Lung (tissue), 12 donors: Measurements from ENCODE around the gene WDR93. TPM values are rescaled to one million over a fixed set of nuclear protein-coding genes. Genes with fewer than 3 reads are reported as not detected.
A peak's percentile ranks its signal among the peaks of the same experiment; 100 is the strongest.

ENCODE experiments used
- ATAC-seq: fragments of 200-7000 bp; cut with Tn5 transposase; one replicate; pipeline ENCODE4 v1.9.1; 2020; ENCODE audit warnings: moderate number of reproducible peaks; ENCODE audit not compliant: insufficient read depth, low FRiP score
- DNase-seq, 3 donors: peaks; one replicate each; pipeline ENCODE4 v3.0.0-alpha.2; 2013 to 2017
- H3K27ac ChIP-seq, 2 donors: one replicate each; pipeline ENCODE4 v1.5.1; 2013; ENCODE audit warnings: mild to moderate bottlenecking in 2 of 2, moderate library complexity in 2 of 2, control low read depth in 1 of 2, inconsistent platforms in 1 of 2, low read depth in 1 of 2, low read length in 1 of 2
- H3K27me3 ChIP-seq, 3 donors: one replicate each; pipeline ENCODE4 v1.5.1; 2013; ENCODE audit warnings: low read length in 2 of 3; ENCODE audit not compliant: control insufficient read depth in 3 of 3, insufficient read depth in 3 of 3
- H3K36me3 ChIP-seq, 4 donors: one replicate each; pipeline ENCODE4 v1.5.1; 2013; ENCODE audit warnings: low read length in 4 of 4, mild to moderate bottlenecking in 1 of 4, moderate library complexity in 1 of 4; ENCODE audit not compliant: control insufficient read depth in 4 of 4, insufficient read depth in 4 of 4
- H3K4me1 ChIP-seq, 5 donors: one replicate each; pipeline ENCODE4 v1.5.1; 2013; ENCODE audit warnings: low read length in 5 of 5, mild to moderate bottlenecking in 2 of 5, moderate library complexity in 1 of 5; ENCODE audit not compliant: control insufficient read depth in 5 of 5, insufficient read depth in 5 of 5
- H3K4me3 ChIP-seq: one replicate; pipeline ENCODE4 v1.5.1; 2013; ENCODE audit warnings: mild to moderate bottlenecking, control low read depth, moderate library complexity
- H3K9ac ChIP-seq, 2 donors: one replicate each; pipeline ENCODE4 v1.5.1; 2013; ENCODE audit warnings: low read length in 2 of 2, control low read depth in 1 of 2; ENCODE audit not compliant: insufficient read depth in 1 of 2
- H3K9me3 ChIP-seq, 4 donors: one replicate each; pipeline ENCODE4 v1.5.1; 2013; ENCODE audit warnings: low read length in 3 of 4, mild to moderate bottlenecking in 1 of 4, moderate library complexity in 1 of 4; ENCODE audit not compliant: control insufficient read depth in 4 of 4, insufficient read depth in 3 of 4
- WGBS, 2 donors: extraction: QIAGEN DNeasy Blood & Tissue Kit; methylation state at CpG; one replicate each; pipeline ENCODE4 v1.1.7; 2013; 5-methylcytosine and 5-hydroxymethylcytosine counted together
- polyA plus RNA-seq, 2 donors: library from polyadenylated mRNA; stranded (reverse); fragments of 200-250 nt; gene quantifications; one replicate each; pipeline ENCODE4 v1.2.1, GENCODE V29; 2013
- total RNA-seq, 2 donors: library from RNA; depleted of rRNA in 1 of 2; stranded (reverse); fragments of >200 nt in 1 of 2; gene quantifications; one replicate each; pipeline ENCODE4 v1.2.1, GENCODE V29; 2014 to 2021
- TF ChIP-seq, protein P1 (sequence below): IDR thresholded peaks from 2 replicates; pipeline ENCODE4 v1.5.1; 2012; ENCODE audit warnings: mild to moderate bottlenecking; ENCODE audit errors: control extremely low read depth, extremely low read depth
- donor health status: control.
- donor health status: control.
- donor health status: Bipolar disorder and iron deficiency.
- donor health status: healthy.
- donor health status: DM: yes; HTN: yes; CAD: no.

WDR93 gene
- total and polyA plus RNA-seq, 4 donors = 0.95 to 3.8 (median 2.2) TPM

DNA sequence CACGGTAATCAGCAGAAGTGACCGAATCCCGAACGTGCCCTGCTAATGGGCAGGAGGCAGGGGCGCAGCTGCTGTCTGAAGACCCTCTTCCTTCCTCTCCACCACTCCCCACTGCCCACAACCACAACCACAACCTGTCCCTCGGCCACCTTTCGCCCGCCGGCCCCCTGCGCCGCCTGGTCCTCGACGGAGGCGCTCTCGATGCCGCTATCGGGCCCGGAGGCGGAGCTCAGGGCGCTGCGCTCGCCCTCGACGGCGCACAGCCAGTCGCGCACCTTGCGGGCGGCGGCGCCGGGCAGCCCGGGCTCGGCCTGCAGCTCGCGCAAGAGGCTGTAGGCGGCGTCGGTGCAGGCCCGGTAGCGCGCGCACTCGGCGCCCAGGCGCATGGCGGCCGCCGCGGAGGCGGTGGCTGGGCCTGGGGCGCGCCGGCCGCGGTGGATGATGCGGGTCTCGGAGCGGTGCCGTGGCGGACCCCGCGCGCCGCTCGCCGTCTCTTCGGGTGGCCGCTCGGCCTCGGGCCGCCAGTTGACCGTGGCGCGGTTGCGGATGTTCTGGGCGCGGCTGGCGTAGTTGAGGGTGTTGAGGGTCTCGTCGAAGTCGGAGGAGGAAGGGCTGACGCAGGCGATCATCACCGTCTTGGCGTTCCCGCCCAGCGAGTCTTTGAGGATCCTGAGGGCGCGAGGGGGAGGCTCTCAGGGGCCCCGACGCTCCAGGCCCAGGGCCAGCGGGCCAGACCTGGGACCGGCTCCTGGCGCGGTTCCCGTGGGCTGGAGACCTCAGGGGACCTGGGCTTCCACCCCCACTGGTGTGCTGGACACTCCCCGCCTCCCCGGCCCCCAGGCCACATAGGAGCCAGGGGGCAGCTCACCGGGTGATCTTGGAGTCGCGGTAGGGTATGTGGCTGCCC, 42.3 kb upstream of the WDR93 start:
- ATAC-seq (no peak), DNase-seq (peak in 1 of 3 donors; percentile 7)
- peaks cover 0 to 25% (median 5%) of the 10 kb centered on the region in 4 donors for H3K36me3 ChIP-seq
- no peak overlapping the region for H3K9ac ChIP-seq
- TF ChIP-seq, protein P1, sequence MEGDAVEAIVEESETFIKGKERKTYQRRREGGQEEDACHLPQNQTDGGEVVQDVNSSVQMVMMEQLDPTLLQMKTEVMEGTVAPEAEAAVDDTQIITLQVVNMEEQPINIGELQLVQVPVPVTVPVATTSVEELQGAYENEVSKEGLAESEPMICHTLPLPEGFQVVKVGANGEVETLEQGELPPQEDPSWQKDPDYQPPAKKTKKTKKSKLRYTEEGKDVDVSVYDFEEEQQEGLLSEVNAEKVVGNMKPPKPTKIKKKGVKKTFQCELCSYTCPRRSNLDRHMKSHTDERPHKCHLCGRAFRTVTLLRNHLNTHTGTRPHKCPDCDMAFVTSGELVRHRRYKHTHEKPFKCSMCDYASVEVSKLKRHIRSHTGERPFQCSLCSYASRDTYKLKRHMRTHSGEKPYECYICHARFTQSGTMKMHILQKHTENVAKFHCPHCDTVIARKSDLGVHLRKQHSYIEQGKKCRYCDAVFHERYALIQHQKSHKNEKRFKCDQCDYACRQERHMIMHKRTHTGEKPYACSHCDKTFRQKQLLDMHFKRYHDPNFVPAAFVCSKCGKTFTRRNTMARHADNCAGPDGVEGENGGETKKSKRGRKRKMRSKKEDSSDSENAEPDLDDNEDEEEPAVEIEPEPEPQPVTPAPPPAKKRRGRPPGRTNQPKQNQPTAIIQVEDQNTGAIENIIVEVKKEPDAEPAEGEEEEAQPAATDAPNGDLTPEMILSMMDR = no peak
- no peak overlapping the region for H3K4me3 ChIP-seq
- H3K9me3 ChIP-seq = no peaks in the 10 kb centered on the region
- WGBS, 2 donors = 86 to 88% methylated on average over 102 of the region's 102 CpGs
- no peaks in the 10 kb centered on the region for H3K4me1 ChIP-seq
- no peaks in the 10 kb centered on the region for H3K27me3 ChIP-seq
- H3K27ac ChIP-seq = no peak overlapping the region

DNA sequence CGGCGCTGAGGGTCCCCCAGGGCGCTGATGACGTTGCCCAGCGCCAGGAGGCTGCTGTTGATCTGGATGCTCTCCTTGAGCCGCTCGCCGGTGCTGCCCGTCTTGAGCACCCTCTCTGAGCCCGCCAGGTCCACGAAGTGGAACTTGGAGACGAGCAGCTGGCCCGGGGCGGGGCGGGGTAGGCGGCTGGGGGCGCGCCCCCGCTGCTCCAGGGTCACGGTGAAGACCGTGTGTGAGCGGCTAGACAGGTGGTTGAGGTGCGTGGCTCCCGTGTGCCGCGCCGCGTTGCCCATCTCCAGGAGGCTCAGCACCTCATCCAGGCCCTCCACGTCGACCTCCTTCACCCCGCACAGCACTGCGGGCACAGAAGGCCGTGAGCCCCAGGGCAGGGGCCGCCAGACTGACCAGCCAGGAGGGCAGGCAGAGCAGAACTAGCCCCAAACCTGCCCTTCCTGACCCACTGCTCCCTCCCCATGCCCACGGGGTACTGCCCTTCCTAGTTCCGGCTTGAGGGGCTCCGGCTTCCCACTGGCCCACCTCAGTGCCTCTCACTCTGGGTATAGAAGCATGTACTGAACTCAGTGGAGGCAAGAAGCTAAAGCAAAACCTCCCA, 41.5 kb upstream of the WDR93 start:
- peaks cover 0 to 24% (median 5%) of the 10 kb centered on the region in 4 donors for H3K36me3 ChIP-seq
- no peaks in the 10 kb centered on the region for H3K9me3 ChIP-seq
- DNase-seq = peak in 1 of 3 donors; percentile 4
- WGBS, 2 donors = 96 to 97% methylated on average over 37 of the region's 37 CpGs
- H3K27ac ChIP-seq = no peak overlapping the region
- H3K4me1 ChIP-seq = peaks cover 0 to under 1% (median 0%) of the 10 kb centered on the region in 5 donors
- H3K27me3 ChIP-seq = no peaks in the 10 kb centered on the region
- ATAC-seq = no peak
- no peak overlapping the region for H3K4me3 ChIP-seq
- TF ChIP-seq, protein P1 = no peak
- H3K9ac ChIP-seq = no peak overlapping the region

DNA sequence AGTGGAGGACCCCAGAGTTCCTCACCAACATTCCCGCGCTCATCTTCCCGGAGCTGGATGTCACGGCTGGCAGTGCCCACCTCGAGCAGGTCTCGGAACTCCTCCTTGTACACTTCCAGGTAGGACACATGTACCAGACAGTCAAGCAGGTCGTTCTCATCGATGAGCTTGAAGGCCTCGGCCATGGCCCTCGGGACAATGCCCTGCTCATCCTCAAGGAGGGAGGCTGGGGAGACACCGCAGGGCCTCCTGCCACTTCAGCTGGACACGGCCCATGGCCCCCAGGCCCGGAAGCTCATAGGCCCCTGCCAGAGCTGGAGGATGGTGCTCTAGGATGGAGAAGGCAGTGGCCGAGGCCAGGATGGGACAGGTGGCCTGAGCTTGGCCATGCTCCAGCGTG, 40.9 kb upstream of the WDR93 start:
- no peaks in the 10 kb centered on the region for H3K9me3 ChIP-seq
- no peaks in the 10 kb centered on the region for H3K27me3 ChIP-seq
- no peak for ATAC-seq

More for the DNA sequence above, 40.9 kb upstream of the WDR93 start:
- Histone ChIP-seq H3K36me3 (peaks cover 0 to 22% (median 3%) of the 10 kb centered on the region in 4 donors), H3K4me3 (no peak overlapping the region), H3K4me1 (peaks cover 0 to 6% (median 0%) of the 10 kb centered on the region in 5 donors), H3K9ac (no peak overlapping the region), H3K27ac (no peak overlapping the region)
- TF ChIP-seq, protein P1 = no peak
- WGBS, 2 donors = 95 to 96% methylated on average over 15 of the region's 15 CpGs
- no peak for DNase-seq
